Hepatocyte (in vitro differentiated cells): ENCODE measurements around the gene DHRS3. TPM values are rescaled to one million over a fixed set of nuclear protein-coding genes. Genes with fewer than 3 reads are reported as not detected.
A peak's percentile ranks its signal among the peaks of the same experiment; 100 is the strongest.

Experiments
- DNase-seq: peaks from one replicate; pipeline ENCODE4 v3.0.0-alpha.2; 2016; ENCODE audit warnings: low spot score
- H2AFZ ChIP-seq: fragments of 200-600 bp; sonication (generic); 2 replicates; pipeline ENCODE4 v1.6.0; 2016; ENCODE audit warnings: antibody characterized with exemption, mild to moderate bottlenecking
- H3K27ac ChIP-seq: fragments of 200-600 bp; sonication (generic); 2 replicates; pipeline ENCODE4 v1.5.1; 2016; ENCODE audit warnings: mild to moderate bottlenecking
- H3K27me3 ChIP-seq: fragments of 200-600 bp; sonication (generic); 2 replicates; pipeline ENCODE4 v1.6.1; 2016
- H3K36me3 ChIP-seq: fragments of 200-600 bp; sonication (generic); replicated peaks from 2 replicates; pipeline ENCODE4 v1.5.1; 2016; ENCODE audit warnings: low read depth; ENCODE audit not compliant: insufficient read depth
- H3K4me1 ChIP-seq: fragments of 200-600 bp; sonication (generic); 2 replicates; pipeline ENCODE4 v1.5.1; 2016; ENCODE audit warnings: mild to moderate bottlenecking, moderate library complexity; ENCODE audit not compliant: insufficient read depth
- H3K4me2 ChIP-seq: fragments of 200-600 bp; sonication (generic); 2 replicates; pipeline ENCODE4 v1.6.0; 2016
- H3K4me3 ChIP-seq: fragments of 200-600 bp; sonication (generic); 2 replicates; pipeline ENCODE4 v1.5.1; 2016; ENCODE audit warnings: mild to moderate bottlenecking
- H3K79me2 ChIP-seq: fragments of 200-600 bp; sonication (generic); 2 replicates; pipeline ENCODE4 v1.6.0; 2017; ENCODE audit warnings: mild to moderate bottlenecking
- H3K9me2 ChIP-seq: fragments of 200-600 bp; sonication (generic); replicated peaks from 2 replicates; pipeline ENCODE4 v1.6.0; 2017; ENCODE audit warnings: mild to moderate bottlenecking; ENCODE audit not compliant: insufficient read depth
- H3K9me3 ChIP-seq: fragments of 200-600 bp; sonication (generic); 2 replicates; pipeline ENCODE4 v1.5.1; 2016; ENCODE audit warnings: low read depth, mild to moderate bottlenecking
- H4K20me1 ChIP-seq: fragments of 200-600 bp; sonication (generic); 2 replicates; pipeline ENCODE4 v1.6.0; 2016; ENCODE audit warnings: mild to moderate bottlenecking; ENCODE audit not compliant: insufficient read depth, poor library complexity, severe bottlenecking
- EZH2 ChIP-seq: fragments of 200-600 bp; sonication (generic); IDR thresholded peaks from 2 replicates; pipeline ENCODE4 v1.6.1; 2016; ENCODE audit warnings: antibody characterized with exemption, mild to moderate bottlenecking, borderline replicate concordance
- EZH2phosphoT487 ChIP-seq: fragments of 200-600 bp; sonication (generic); IDR thresholded peaks from one replicate; pipeline ENCODE4 v1.6.1; 2018; ENCODE audit warnings: antibody characterized with exemption, mild to moderate bottlenecking, low read depth, moderate library complexity; ENCODE audit not compliant: unreplicated experiment, severe bottlenecking
- WGBS: methylation state at CpG from one replicate; pipeline ENCODE4 v1.1.6; 2016; ENCODE audit warnings: low lambda C conversion rate; ENCODE audit errors: missing lambda C conversion rate; 5-methylcytosine and 5-hydroxymethylcytosine counted together
- polyA plus RNA-seq: library from polyadenylated mRNA; unstranded; fragments of >200 nt; fragmentation: Nextera tagmentation; extraction: Ambion mirVana; gene quantifications from 2 replicates; pipeline ENCODE4 v1.2.1, GENCODE V29; 2016
- total RNA-seq: library from RNA; depleted of rRNA; stranded (reverse); fragments of >200 nt; gene quantifications from 2 replicates; pipeline ENCODE4 v1.2.3, GENCODE V29; 2014
- TF ChIP-seq, protein P1 (sequence below): fragments of 200-600 bp; sonication (generic); IDR thresholded peaks from 2 replicates; pipeline ENCODE4 v1.5.1; 2016; ENCODE audit warnings: antibody characterized with exemption, mild to moderate bottlenecking; ENCODE audit not compliant: poor library complexity

DHRS3 gene
- total and polyA plus RNA-seq, 2 experiments from 2014 or later: 75.9 to 103 TPM

DNA sequence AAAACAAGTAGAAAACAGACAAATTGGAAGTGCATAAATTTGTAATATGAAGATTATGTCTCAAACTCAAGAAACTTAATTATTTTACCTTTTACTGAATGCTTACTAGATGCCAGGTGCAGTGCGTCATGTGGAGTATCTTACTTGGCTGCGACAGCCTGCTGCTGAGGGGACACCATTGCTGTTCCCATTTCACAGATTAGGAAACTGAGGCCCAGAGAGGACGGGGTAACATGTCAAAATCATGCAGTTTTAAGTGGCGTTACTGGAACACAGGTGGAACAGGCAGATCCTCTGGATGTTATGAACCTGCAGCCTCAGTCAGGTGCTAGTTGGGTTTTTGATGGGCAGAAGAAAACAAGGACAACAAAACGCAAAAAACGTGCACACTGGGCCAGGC, 7.3 kb upstream of the DHRS3 start:
- H3K27me3 ChIP-seq: no peaks in the 10 kb centered on the region
- no peak overlapping the region for H2AFZ ChIP-seq
- no peak overlapping the region for H3K27ac ChIP-seq
- peaks cover 34% of the 10 kb centered on the region for H3K4me1 ChIP-seq
- DNase-seq: no peak
- no peak overlapping the region for H3K4me2 ChIP-seq
- H3K9me3 ChIP-seq: no peaks in the 10 kb centered on the region
- TF ChIP-seq EZH2phosphoT487: no peak
- TF ChIP-seq, protein P1, sequence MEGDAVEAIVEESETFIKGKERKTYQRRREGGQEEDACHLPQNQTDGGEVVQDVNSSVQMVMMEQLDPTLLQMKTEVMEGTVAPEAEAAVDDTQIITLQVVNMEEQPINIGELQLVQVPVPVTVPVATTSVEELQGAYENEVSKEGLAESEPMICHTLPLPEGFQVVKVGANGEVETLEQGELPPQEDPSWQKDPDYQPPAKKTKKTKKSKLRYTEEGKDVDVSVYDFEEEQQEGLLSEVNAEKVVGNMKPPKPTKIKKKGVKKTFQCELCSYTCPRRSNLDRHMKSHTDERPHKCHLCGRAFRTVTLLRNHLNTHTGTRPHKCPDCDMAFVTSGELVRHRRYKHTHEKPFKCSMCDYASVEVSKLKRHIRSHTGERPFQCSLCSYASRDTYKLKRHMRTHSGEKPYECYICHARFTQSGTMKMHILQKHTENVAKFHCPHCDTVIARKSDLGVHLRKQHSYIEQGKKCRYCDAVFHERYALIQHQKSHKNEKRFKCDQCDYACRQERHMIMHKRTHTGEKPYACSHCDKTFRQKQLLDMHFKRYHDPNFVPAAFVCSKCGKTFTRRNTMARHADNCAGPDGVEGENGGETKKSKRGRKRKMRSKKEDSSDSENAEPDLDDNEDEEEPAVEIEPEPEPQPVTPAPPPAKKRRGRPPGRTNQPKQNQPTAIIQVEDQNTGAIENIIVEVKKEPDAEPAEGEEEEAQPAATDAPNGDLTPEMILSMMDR: no peak
- TF ChIP-seq EZH2: no peak
- no peak overlapping the region for H3K4me3 ChIP-seq
- WGBS: 94% methylated on average over 6 of the region's 6 CpGs
- no peaks in the 10 kb centered on the region for H3K9me2 ChIP-seq
- no peaks in the 10 kb centered on the region for H4K20me1 ChIP-seq
- H3K79me2 ChIP-seq: no peaks in the 10 kb centered on the region
- H3K36me3 ChIP-seq: no peaks in the 10 kb centered on the region

DNA sequence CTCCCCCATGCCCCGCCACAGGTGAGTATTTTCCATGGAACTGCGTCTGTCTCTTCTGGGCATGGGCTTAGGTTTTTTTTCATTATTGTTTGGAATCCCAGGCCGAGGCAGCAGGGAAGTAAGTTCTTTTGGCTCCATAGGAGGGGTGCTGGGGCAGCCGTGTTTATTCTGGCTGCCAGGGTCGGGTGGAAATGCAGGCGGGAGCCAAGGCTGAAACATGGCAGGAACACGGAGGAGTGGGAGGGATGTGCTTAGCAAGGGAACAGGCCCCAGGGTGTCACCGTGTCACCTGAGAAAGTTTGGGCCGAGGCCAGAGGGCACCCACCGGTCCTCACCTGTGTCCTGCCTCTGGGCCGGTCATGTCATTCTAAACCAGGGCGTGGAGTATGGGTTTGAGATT, 4.5 kb upstream of the DHRS3 start:
- 64% methylated on average over 12 of the region's 12 CpGs for WGBS
- peak overlapping the region; percentile 83 for H3K27ac ChIP-seq
- TF ChIP-seq, protein P1: no peak
- no peak for TF ChIP-seq EZH2phosphoT487
- no peak for TF ChIP-seq EZH2

DNA sequence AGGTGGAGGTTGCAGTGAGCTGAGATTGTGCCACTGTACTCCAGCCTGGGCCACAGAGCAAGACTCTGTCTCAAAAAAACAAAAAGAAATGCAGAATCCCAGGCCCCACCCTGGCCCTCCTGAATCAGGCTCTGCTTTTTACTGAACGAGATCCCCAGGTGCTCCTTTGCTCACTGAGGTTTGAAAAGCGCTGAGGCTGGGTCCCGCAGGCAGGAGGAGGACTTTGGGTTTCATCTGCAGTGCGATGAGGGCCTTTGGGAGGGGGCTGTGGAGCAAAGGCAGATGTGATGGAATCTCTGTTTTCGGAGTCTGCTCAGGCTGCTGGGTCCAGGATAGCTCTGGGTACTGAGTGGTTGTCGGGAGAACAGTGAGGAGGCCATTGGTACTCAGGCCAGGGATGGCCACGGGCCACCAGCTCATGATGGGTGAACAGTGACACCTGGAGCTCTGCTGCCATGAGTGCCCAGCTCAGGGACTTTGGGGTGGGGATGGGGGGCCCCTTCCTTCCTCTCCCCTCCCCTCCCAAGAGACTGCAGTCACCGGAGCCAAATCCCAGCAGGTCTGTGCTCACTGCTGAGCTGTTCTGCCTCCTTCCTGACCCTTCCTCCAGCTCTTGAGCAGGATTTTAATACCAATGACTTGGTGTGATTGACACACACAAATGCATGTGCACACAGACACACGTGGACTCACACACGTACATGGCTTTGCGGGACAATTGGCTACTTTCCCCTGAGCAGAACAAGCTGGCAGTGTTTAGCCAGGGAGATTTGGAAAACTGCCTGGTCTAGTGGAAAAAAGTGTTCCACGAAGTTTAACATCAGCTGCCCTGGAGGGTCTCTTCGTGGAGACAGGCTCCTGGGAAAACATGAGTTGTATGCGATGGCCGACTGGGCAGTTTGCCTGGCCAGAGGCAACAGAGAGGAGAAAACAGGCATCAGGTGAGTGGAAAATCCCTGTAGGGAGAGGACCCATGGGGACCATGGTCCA, 3.6 kb upstream of the DHRS3 start:
- H3K4me3 ChIP-seq: no peak overlapping the region
- peaks cover 8% of the 10 kb centered on the region for H3K79me2 ChIP-seq
- DNase-seq: peak; percentile 73
- no peaks in the 10 kb centered on the region for H3K27me3 ChIP-seq
- TF ChIP-seq EZH2phosphoT487 (no peak), EZH2 (no peak)
- TF ChIP-seq, protein P1: no peak
- H4K20me1 ChIP-seq: no peaks in the 10 kb centered on the region
- H3K36me3 ChIP-seq: no peaks in the 10 kb centered on the region
- no peak overlapping the region for H2AFZ ChIP-seq
- no peaks in the 10 kb centered on the region for H3K9me2 ChIP-seq
- peak overlapping the region; percentile 9 for H3K4me2 ChIP-seq
- H3K9me3 ChIP-seq: no peaks in the 10 kb centered on the region
- peaks cover 40% of the 10 kb centered on the region for H3K4me1 ChIP-seq
- 75% methylated on average over 15 of the region's 15 CpGs for WGBS
- peak overlapping the region; percentile 83 for H3K27ac ChIP-seq

More for the DNA sequence above, 4.5 kb upstream of the DHRS3 start:
- peak overlapping the region; percentile 9 for H3K4me2 ChIP-seq
- H4K20me1 ChIP-seq: no peaks in the 10 kb centered on the region
- H3K27me3 ChIP-seq: no peaks in the 10 kb centered on the region
- no peaks in the 10 kb centered on the region for H3K9me2 ChIP-seq
- no peaks in the 10 kb centered on the region for H3K9me3 ChIP-seq
- peaks cover 40% of the 10 kb centered on the region for H3K4me1 ChIP-seq
- H3K36me3 ChIP-seq: no peaks in the 10 kb centered on the region
- H3K4me3 ChIP-seq: no peak overlapping the region
- H2AFZ ChIP-seq: no peak overlapping the region
- no peaks in the 10 kb centered on the region for H3K79me2 ChIP-seq
- no peak for DNase-seq
